ENCODE measurements around the gene PURA.
A peak's percentile ranks its signal among the peaks of the same experiment; 100 is the strongest.

Gene PURA

DNA sequence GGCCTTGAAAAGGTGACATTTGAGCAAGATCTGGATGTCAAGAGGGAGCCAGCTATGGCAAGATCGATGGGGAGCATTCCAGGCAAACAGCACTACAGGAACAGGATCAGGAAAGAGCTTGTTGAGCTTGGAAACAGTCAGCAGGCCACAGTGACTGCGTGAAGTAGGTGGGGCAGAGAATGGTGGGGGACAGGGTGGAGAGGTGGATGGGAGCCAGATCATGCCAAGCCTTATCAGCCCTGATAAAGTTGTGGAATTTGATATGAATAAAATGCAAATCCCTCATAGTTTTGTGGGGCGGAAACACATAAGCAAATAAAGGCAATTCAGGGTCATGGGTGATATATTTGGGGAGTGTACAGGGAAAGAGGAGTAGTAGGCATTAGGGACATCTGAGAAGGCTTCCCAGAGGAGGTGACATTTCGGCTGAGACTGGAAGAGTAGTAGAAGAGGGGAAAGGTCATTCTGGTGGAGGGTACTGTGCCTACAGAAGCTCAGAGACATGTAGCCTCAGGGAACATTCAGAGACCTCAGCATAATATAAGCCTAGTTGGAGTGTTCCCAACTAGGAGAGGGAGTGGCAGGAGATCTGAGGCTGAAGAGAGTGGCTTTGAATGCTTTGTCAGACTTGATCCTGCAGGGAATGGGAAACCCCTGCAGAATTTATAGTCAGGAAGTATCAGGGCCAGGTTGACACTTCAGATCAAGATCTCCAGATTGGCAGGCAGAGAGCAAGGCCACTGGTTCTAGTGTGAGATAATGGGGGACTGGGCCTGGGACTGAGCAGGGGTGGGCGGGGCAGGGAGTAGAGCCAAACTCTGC lies 51.4 kb downstream of the PURA start:
- no peak for ATAC-seq

DNA sequence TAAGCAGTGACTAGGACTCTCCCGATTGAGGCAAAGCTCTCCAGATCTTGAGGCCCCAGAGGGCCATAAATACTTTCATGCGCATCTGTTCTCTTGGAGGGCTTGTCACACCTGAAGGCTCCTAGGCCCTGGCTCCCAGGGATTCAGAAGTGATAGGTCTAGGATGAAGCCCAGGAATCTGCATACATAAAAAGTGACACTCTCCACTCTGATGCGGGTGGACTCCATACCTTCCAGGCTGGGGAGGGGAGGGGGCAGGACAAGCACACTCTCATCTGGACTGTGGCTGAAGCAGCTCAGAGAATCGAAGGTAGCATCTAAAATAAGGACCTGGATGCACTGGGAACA lies 52.0 kb downstream of the PURA start:
- no peak for ATAC-seq

DNA sequence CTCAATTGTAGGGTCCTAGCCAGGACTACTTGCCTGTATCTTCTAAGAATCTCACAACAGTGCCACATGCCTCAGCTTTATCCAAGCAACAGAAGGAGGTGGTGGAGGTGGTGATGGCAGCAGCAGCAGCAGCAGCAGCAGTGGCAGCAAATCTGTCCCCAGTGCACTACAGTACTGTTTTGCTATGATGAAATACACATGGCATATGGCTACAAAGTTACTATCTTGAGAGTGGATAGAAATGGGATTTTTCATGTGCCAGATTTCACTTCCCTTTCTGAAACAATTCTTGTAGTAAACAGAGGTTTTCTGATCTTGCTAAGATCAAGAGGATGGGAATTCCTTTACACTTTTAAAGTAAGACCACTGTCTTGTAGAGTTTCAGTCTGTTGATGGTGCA lies 53.0 kb downstream of the PURA start:
- no peak for ATAC-seq

DNA sequence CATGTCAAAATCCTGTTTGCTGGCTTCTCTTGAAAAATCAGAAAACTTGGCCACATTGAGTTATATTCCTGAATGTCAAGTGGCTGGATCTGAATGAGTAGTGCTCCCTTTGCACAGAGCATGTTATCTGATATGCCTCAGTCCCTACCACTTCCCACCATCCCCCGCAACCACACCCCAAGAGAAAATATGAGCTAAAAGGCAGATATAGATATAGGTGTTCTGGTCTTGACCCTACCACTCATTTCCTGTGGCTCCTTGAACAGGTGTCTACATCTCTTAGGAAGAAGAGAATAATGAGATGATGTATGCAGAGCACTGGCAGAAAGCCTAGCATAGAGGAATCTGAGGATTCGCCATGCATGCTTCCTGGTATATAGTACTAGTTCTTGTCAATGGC lies 54.5 kb downstream of the PURA start:
- ATAC-seq: no peak

DNA sequence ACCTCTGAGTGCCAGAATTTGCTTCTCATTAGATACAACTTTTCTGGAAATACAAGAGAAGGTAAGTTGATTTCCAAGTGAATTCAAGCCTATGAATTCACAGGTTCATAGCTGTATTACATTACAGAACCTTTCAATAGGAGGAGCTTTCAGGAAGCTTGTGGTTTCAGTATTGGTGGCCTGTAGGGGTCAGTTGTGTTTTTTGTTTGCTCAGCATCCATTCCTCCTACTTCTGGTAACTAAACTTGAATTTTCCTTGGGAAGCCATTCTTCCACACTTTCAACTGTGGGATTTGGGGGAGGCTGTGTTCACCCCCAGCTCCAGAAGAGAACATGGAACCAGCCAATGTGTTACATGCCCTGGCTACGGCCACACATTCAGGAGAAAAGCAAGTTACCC lies 55.5 kb downstream of the PURA start:
- ATAC-seq: no peak

DNA sequence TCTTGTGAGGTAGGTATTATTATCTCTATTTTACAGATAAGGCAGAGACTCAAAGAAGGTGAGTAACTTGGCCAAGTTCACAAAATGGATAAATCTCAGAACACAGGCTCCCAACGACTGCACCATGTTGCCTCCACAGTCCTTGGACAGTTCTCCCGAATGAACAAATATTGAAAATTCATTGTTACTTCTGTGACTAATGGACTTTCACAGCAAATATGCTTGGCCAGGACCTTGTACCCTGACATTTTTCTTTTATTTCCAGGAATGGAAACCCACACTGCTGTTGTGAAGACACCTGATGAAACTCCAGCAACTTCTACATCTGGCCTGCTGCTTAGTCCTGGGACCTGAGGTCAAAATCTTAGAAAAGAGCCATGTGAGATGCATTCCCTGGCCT lies 58.6 kb downstream of the PURA start:
- ATAC-seq: no peak

DNA sequence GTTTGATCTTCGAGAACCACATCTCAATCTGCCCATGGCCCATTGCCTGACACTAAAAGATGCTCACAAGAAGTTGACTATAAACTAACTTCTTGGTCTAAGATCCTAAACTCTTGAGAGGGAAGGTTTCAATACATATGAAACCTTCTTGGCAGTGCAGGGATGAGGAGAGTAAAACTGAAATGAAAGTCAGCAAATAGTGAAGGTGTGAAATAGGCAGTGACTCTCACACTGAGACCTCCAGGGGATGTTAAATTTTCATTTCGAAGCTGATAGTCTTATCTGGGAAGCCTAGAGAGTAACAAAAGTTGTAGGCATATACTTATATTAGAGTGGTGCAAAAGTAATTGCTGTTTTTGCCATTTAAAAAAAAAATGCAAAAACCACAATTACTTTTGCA lies 60.1 kb downstream of the PURA start:
- ATAC-seq: no peak

DNA sequence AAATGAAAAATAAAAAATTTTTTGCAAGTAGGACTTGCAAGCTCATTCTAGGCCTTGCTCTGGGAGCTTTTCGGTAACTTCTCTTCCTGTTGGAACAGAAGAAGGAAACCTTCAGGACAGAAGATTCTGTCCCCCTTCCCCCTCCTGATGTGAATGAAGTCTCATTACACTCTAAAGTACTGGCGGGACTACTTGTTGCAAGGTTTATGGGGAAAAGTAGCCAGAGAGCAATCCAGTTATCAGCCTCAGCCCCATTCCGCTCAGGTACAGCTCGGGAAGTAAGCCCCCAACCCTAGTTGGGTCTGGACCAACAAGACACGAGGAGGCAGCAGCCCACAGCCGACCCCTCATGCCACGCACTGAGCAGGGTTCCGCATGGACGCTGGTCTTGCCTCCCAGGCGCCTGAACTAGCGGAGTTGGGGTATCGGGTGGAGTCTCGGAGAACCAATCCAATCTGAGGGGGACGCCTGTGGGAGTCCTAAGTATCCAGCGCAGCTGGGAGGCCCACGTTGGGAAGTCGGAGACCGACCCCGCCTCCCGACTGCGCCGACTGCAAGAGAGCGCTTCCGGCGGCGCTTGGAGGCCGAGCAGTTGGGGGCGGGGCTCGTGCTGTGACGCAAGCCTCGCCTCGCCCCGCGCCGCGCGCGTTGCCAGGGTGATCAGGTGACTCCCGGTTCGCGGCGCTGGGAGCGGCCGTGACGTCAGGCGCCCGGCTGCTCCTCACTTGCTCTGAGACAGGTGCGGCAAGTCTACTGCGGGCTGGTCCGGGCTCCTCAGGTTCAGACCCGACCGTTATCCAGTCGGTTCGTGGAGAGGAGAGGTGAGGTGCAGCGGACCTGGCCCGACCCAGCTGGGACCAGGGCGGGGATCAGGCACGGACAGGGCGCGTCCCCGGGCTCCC lies 60.8 kb downstream of the PURA start, which contains the start of gene CYSTM1:
TSS of gene CYSTM1 (plus strand) at position 724 of the 902 bp plus-strand sequence. CDS start 19,278 bp downstream, outside the sequence.
- peak; percentile 94 to 95 for ATAC-seq

Measured in activated CD4-positive, CD25-positive, alpha-beta regulatory T cell treated with anti-CD3 and anti-CD28 coated beads, Interleukin-2, amount 50 U/mL, for 24 hours (primary cell).